Stimulated activated CD4-positive, alpha-beta T cell treated with anti-CD3 and anti-CD28 coated beads, Interleukin-15, amount 100 ng/mL, for 1 hour (primary cell): ENCODE results near the gene NDST1.

Source experiments
- DNase-seq, 2 donors: peaks; one replicate each; pipeline ENCODE4 v3.0.0-alpha.2; 2020; ENCODE audit warnings: low read depth in 1 of 2, low spot score in 1 of 2

The NDST1 gene

GRCh38 chr5:150522504-150523414, 14.8 kb downstream of the NDST1 start:
- DNase-seq = no peak

GRCh38 chr5:150523472-150524350, 15.8 kb downstream of the NDST1 start:
- DNase-seq = no peak

- no peak for DNase-seq
These were observed 17.2 kb downstream of the NDST1 start for GRCh38 chr5:150525163-150525562.

- DNase-seq = no peak
These were observed 17.9 kb downstream of the NDST1 start for GRCh38 chr5:150525781-150526180.

- no peak for DNase-seq
These were observed 19.1 kb downstream of the NDST1 start for GRCh38 chr5:150527038-150527437.

GRCh38 chr5:150527808-150528207, 19.9 kb downstream of the NDST1 start:
- DNase-seq = no peak

- no peak for DNase-seq
These were observed 21.1 kb downstream of the NDST1 start for GRCh38 chr5:150528924-150529546.

GRCh38 chr5:150529555-150529954, 21.6 kb downstream of the NDST1 start:
- DNase-seq = no peak

GRCh38 chr5:150530423-150530822, 22.5 kb downstream of the NDST1 start:
- DNase-seq = no peak

- no peak for DNase-seq
These were observed 23.1 kb downstream of the NDST1 start for GRCh38 chr5:150530951-150531588.

GRCh38 chr5:150531686-150532085, 23.8 kb downstream of the NDST1 start:
- DNase-seq = no peak

- no peak for DNase-seq
These were observed 24.2 kb downstream of the NDST1 start for GRCh38 chr5:150532151-150532550.

GRCh38 chr5:150532996-150533395, 25.1 kb downstream of the NDST1 start:
- no peak for DNase-seq

GRCh38 chr5:150534811-150535210, 26.9 kb downstream of the NDST1 start:
- no peak for DNase-seq

- DNase-seq = no peak
These were observed 27.7 kb downstream of the NDST1 start for GRCh38 chr5:150535611-150536010.

GRCh38 chr5:150538007-150538917, 30.3 kb downstream of the NDST1 start:
- DNase-seq = no peak

- DNase-seq = no peak
These were observed 31.3 kb downstream of the NDST1 start for GRCh38 chr5:150539206-150539605.

GRCh38 chr5:150540042-150540441, 32.1 kb downstream of the NDST1 start:
- DNase-seq = no peak

- DNase-seq = no peak
These were observed 32.9 kb downstream of the NDST1 start for GRCh38 chr5:150540615-150541396.
